Endothelial cell of umbilical vein (primary cell): Measurements from ENCODE around the gene BGN. TPM values are rescaled to one million over a fixed set of nuclear protein-coding genes. Genes with fewer than 3 reads are reported as not detected.

Source experiments
- BruUV-seq: library from RNA; stranded (reverse); fragments of 400-500 nt; replicated peaks from 2 replicates; lab custom pipeline; 2021; lab: Mats Ljungman, UMichigan
- CTCF ChIA-PET: fragments of 300-600, 350-600 bp; sonication (Branson Sonifier 250); formaldehyde crosslinking; loops from one replicate; lab custom pipeline; 2021; ENCODE audit warnings: antibody characterized with exemption, inconsistent platforms; lab: Charles Lee
- POLR2A ChIA-PET: fragments of 300-600, 350-600 bp; sonication (Branson Sonifier 250); formaldehyde crosslinking; loops from one replicate; lab custom pipeline; 2021; ENCODE audit warnings: antibody characterized with exemption, inconsistent platforms; lab: Charles Lee
- DNase-seq: peaks from one replicate; pipeline ENCODE4 v3.0.0-alpha.2; 2011; ENCODE audit warnings: low read depth, low spot score
- FAIRE-seq: peaks from 2 replicates; lab custom pipeline; 2011; peaks lifted over from hg19 to GRCh38; lab: Jason Lieb, UNC
- H2AFZ ChIP-seq: 2 replicates; pipeline ENCODE4 v1.6.0; 2012; ENCODE audit warnings: low read depth, low read length, control low read depth, inconsistent platforms
- H3K27ac ChIP-seq: 2 replicates; pipeline ENCODE4 v1.5.1; 2011; ENCODE audit warnings: low read depth, mild to moderate bottlenecking, control low read depth, low read length, moderate library complexity; ENCODE audit not compliant: insufficient read depth
- H3K27me3 ChIP-seq, 2 experiments: 2 replicates each; pipeline versions ENCODE4 v1.6.0 to v1.6.1; 2011; ENCODE audit warnings: low read length in 2 of 2, mixed read lengths in 1 of 2; ENCODE audit not compliant: control insufficient read depth in 2 of 2, insufficient read depth in 2 of 2
- H3K36me3 ChIP-seq, 2 experiments: 2 replicates in 1 of 2; 3 replicates in 1 of 2; pipeline ENCODE4 v1.5.1; 2011; ENCODE audit warnings: low read length in 2 of 2, mild to moderate bottlenecking in 1 of 2, moderate library complexity in 1 of 2; ENCODE audit not compliant: control insufficient read depth in 2 of 2, insufficient read depth in 2 of 2; ENCODE audit errors: extremely low read depth in 1 of 2
- H3K4me1 ChIP-seq: 3 replicates; pipeline ENCODE4 v1.5.1; 2011; ENCODE audit warnings: mild to moderate bottlenecking, low read length; ENCODE audit not compliant: control insufficient read depth, insufficient read depth; ENCODE audit errors: extremely low read depth
- H3K4me2 ChIP-seq: 2 replicates; pipeline ENCODE4 v1.6.1; 2011; ENCODE audit warnings: low read length, control low read depth, mixed read lengths; ENCODE audit not compliant: insufficient read depth
- H3K4me3 ChIP-seq, 3 experiments: fragments of 200-600 bp in 1 of 3; sonication (generic), shearing (Covaris generic) in 1 of 3; replicated peaks in 1 of 3; 2 replicates each; pipeline ENCODE4 v1.5.1; 2011 to 2016; ENCODE audit warnings: control low read depth in 3 of 3, low read length in 3 of 3, mild to moderate bottlenecking in 2 of 3, inconsistent platforms in 1 of 3, low read depth in 1 of 3, moderate library complexity in 1 of 3; ENCODE audit not compliant: insufficient read depth in 1 of 3
- H3K79me2 ChIP-seq: 2 replicates; pipeline ENCODE4 v1.6.0; 2012; ENCODE audit warnings: low read length, inconsistent platforms; ENCODE audit not compliant: control insufficient read depth, insufficient read depth
- H3K9ac ChIP-seq: replicated peaks from 2 replicates; pipeline ENCODE3; 2011; ENCODE audit warnings: low read length, control low read depth; ENCODE audit not compliant: insufficient read depth; ENCODE audit errors: extremely low read depth
- H3K9me1 ChIP-seq: replicated peaks from 3 replicates; pipeline ENCODE4 v1.6.0; 2011; ENCODE audit warnings: mild to moderate bottlenecking, low read length; ENCODE audit not compliant: control insufficient read depth, insufficient read depth; ENCODE audit errors: extremely low read depth
- H3K9me3 ChIP-seq: replicated peaks from 2 replicates; pipeline ENCODE4 v1.5.1; 2012; ENCODE audit warnings: low read length, inconsistent platforms; ENCODE audit not compliant: control insufficient read depth, insufficient read depth
- H4K20me1 ChIP-seq: replicated peaks from 2 replicates; pipeline ENCODE3; 2011; ENCODE audit warnings: mild to moderate bottlenecking, low read length; ENCODE audit not compliant: control insufficient read depth, insufficient read depth; ENCODE audit errors: extremely low read depth
- CTCF ChIP-seq, 2 donors: IDR thresholded peaks; 1 replicate in 1 of 2; 2 replicates in 1 of 2; pipeline ENCODE4 v1.5.1; 2011; ENCODE audit warnings: low read length in 2 of 2, mild to moderate bottlenecking in 2 of 2, moderate library complexity in 2 of 2, control low read depth in 1 of 2, inconsistent platforms in 1 of 2, low read depth in 1 of 2; ENCODE audit not compliant: insufficient read depth in 1 of 2; ENCODE audit errors: extremely low read depth in 1 of 2
- EZH2 ChIP-seq: IDR thresholded peaks from 2 replicates; pipeline ENCODE4 v1.6.1; 2012; ENCODE audit warnings: borderline replicate concordance, low read depth, mild to moderate bottlenecking, moderate library complexity, low read length, inconsistent platforms; ENCODE audit not compliant: severe bottlenecking
- FOS ChIP-seq: IDR thresholded peaks from 2 replicates; pipeline ENCODE4 v1.6.1; 2011; ENCODE audit warnings: mild to moderate bottlenecking, low read length, moderate library complexity, borderline replicate concordance; ENCODE audit not compliant: insufficient read depth
- GATA2 ChIP-seq: IDR thresholded peaks from 2 replicates; pipeline ENCODE4 v1.7.0; 2011; ENCODE audit warnings: low read depth, mild to moderate bottlenecking, moderate library complexity, mixed read lengths, low read length; ENCODE audit not compliant: insufficient read length, insufficient read depth
- JUN ChIP-seq: IDR thresholded peaks from 2 replicates; pipeline ENCODE4 v1.6.1; 2011; ENCODE audit warnings: borderline replicate concordance, low read depth; ENCODE audit not compliant: insufficient read length, insufficient read depth
- MAX ChIP-seq: IDR thresholded peaks from 2 replicates; pipeline ENCODE4 v1.6.1; 2011; ENCODE audit not compliant: insufficient read depth, insufficient read length
- MYC ChIP-seq: IDR thresholded peaks from one replicate; pipeline ENCODE4 v1.6.1; 2011; ENCODE audit warnings: mild to moderate bottlenecking, low read depth, low read length
- POLR2A ChIP-seq: IDR thresholded peaks from 2 replicates; pipeline ENCODE4 v1.6.1; 2012; ENCODE audit warnings: low read depth, mild to moderate bottlenecking, control low read depth, low read length
- POLR2AphosphoS5 ChIP-seq: IDR thresholded peaks from 2 replicates; pipeline ENCODE4 v1.6.1; 2012; ENCODE audit warnings: low read depth, mild to moderate bottlenecking, control low read depth, low read length, moderate library complexity; ENCODE audit not compliant: insufficient read depth
- dilution Hi-C: fragments of 300-500 bp; cut with MboI; formaldehyde crosslinking; loops from one replicate; pipeline ENCODE4 v1.15.0; 2019; ENCODE audit warnings: low sequenced_read_pairs; ENCODE audit not compliant: extremely low pct_ligation_motif_present
- intact Hi-C: fragments of 100-400 bp; cut with micrococcal nuclease; formaldehyde crosslinking; loops from one replicate; pipeline ENCODE4 v1.10.0; 2022
- polyA plus RNA-seq, 4 experiments: library from polyadenylated mRNA; depleted of rRNA in 3 of 4; stranded (reverse) in 3 of 4; unstranded in 1 of 4; fragments of >200 nt; gene quantifications; 2 replicates each; pipeline versions ENCODE4 v1.2.1 to v1.2.3, GENCODE V29; 2011 to 2012; ENCODE audit warnings: missing spikeins in 1 of 4
- total RNA-seq: library from RNA; stranded (reverse); gene quantifications from 2 replicates; pipeline ENCODE4 v1.2.3, GENCODE V29; 2021

The BGN gene
- total and polyA plus RNA-seq, 2 donors (not counting 3 experiments of a cell fraction or from before 2014, with no cell fraction given): 479 to 879 TPM

- H3K27me3 ChIP-seq: no peaks in the 10 kb centered on the region
- no peaks in the 10 kb centered on the region for H3K4me1 ChIP-seq
- intact Hi-C loops: no loop called here
- POLR2A ChIA-PET: no interaction called here
- no peak overlapping the region for H3K27ac ChIP-seq
- dilution Hi-C loops: no loop called here
- no peak overlapping the region for H3K4me2 ChIP-seq
- no peaks in the 10 kb centered on the region for H3K36me3 ChIP-seq
- no peaks in the 10 kb centered on the region for H3K9me3 ChIP-seq
- TF ChIP-seq MAX: no peak
- no peak for TF ChIP-seq GATA2
- no peak for TF ChIP-seq POLR2AphosphoS5
- TF ChIP-seq CTCF (IDR thresholded peaks at IDR 0.05; ENCODE audit: extremely low read depth in 1 of 2, insufficient read depth in 1 of 2, low read depth in 1 of 2, low read length in 2 of 2): no peak
- no peak for TF ChIP-seq POLR2A
- no peak for TF ChIP-seq JUN
- no peak for TF ChIP-seq MYC
- no peak for TF ChIP-seq FOS
- no peak for TF ChIP-seq EZH2
- CTCF ChIA-PET: no interaction called here
- no peak overlapping the region for H3K9ac ChIP-seq
- no peak overlapping the region for H2AFZ ChIP-seq
- no TSS peak for BruUV-seq
- DNase-seq: no peak
- no peaks in the 10 kb centered on the region for H3K9me1 ChIP-seq
- H3K79me2 ChIP-seq: no peaks in the 10 kb centered on the region
- H3K4me3 ChIP-seq: no peak overlapping the region
- no peak for FAIRE-seq
- no peaks in the 10 kb centered on the region for H4K20me1 ChIP-seq
Observed at GRCh38 chrX:153449368-153450113, 45.2 kb upstream of the BGN start.
